ENCODE measurements around the gene NFAM1.

GRCh38 chr22:42404266-42404665 lies 27.9 kb downstream of the NFAM1 start:
- TF ChIP-seq, protein P1, sequence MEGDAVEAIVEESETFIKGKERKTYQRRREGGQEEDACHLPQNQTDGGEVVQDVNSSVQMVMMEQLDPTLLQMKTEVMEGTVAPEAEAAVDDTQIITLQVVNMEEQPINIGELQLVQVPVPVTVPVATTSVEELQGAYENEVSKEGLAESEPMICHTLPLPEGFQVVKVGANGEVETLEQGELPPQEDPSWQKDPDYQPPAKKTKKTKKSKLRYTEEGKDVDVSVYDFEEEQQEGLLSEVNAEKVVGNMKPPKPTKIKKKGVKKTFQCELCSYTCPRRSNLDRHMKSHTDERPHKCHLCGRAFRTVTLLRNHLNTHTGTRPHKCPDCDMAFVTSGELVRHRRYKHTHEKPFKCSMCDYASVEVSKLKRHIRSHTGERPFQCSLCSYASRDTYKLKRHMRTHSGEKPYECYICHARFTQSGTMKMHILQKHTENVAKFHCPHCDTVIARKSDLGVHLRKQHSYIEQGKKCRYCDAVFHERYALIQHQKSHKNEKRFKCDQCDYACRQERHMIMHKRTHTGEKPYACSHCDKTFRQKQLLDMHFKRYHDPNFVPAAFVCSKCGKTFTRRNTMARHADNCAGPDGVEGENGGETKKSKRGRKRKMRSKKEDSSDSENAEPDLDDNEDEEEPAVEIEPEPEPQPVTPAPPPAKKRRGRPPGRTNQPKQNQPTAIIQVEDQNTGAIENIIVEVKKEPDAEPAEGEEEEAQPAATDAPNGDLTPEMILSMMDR (IDR thresholded peaks at IDR 0.05), result no peak
- no peak for TF ChIP-seq POLR2A (IDR thresholded peaks at IDR 0.05)
